HepG2 (cell line): ENCODE measurements around the gene NAT9. TPM values are rescaled to one million over a fixed set of nuclear protein-coding genes. Genes with fewer than 3 reads are reported as not detected.

ENCODE experiments used
- CBX1 ChIP-seq: IDR thresholded peaks from one replicate; pipeline ENCODE4 v1.6.1; 2016; ENCODE audit warnings: antibody characterized with exemption, low read depth
- FOSL1 ChIP-seq: sonication (generic); formaldehyde crosslinking; IDR thresholded peaks from 2 replicates; pipeline ENCODE4 v1.9.0; 2021; ENCODE audit warnings: missing genetic modification reagents, borderline replicate concordance
- GZF1 ChIP-seq: sonication (generic); formaldehyde crosslinking; IDR thresholded peaks from 2 replicates; pipeline ENCODE4 v1.5.1; 2020; ENCODE audit warnings: mild to moderate bottlenecking, missing genetic modification reagents
- IRF9 ChIP-seq: sonication (generic); formaldehyde crosslinking; IDR thresholded peaks from 2 replicates; pipeline ENCODE4 v1.8.0; 2022; ENCODE audit warnings: missing genetic modification reagents, mild to moderate bottlenecking, borderline replicate concordance
- KIAA2018 ChIP-seq: sonication (generic); formaldehyde crosslinking; IDR thresholded peaks from 2 replicates; pipeline ENCODE4 v1.5.0; 2020; ENCODE audit warnings: mild to moderate bottlenecking, missing genetic modification reagents, borderline replicate concordance
- MED1 ChIP-seq: sonication (generic); formaldehyde crosslinking; IDR thresholded peaks from 2 replicates; pipeline ENCODE4 v1.4.0; 2020; ENCODE audit warnings: missing genetic modification reagents
- MEF2D ChIP-seq: sonication (generic); formaldehyde crosslinking; IDR thresholded peaks from 2 replicates; pipeline ENCODE4 v1.5.1; 2020; ENCODE audit warnings: mild to moderate bottlenecking, missing genetic modification reagents
- NR2F1 ChIP-seq, 2 experiments: fragments of 450-650 bp in 1 of 2; formaldehyde crosslinking in 1 of 2; IDR thresholded peaks; 2 replicates each; pipeline versions ENCODE4 v1.5.0 to v1.6.1; 2016 to 2020; ENCODE audit warnings: mild to moderate bottlenecking in 1 of 2, missing compliant biosample characterization in 1 of 2, missing genetic modification reagents in 1 of 2, moderate library complexity in 1 of 2
- NRL ChIP-seq: sonication (generic); formaldehyde crosslinking; IDR thresholded peaks from 2 replicates; pipeline ENCODE4 v1.5.0; 2020; ENCODE audit warnings: missing genetic modification reagents, mild to moderate bottlenecking, moderate library complexity, borderline replicate concordance
- SIX4 ChIP-seq: sonication (generic); formaldehyde crosslinking; IDR thresholded peaks from 2 replicates; pipeline ENCODE4 v1.4.0; 2020; ENCODE audit warnings: missing genetic modification reagents
- SMARCC2 ChIP-seq: fragments of 450-650 bp; IDR thresholded peaks from 2 replicates; pipeline ENCODE4 v1.6.1; 2017; ENCODE audit warnings: antibody characterized with exemption, mild to moderate bottlenecking
- STAT5B ChIP-seq: sonication (generic); formaldehyde crosslinking; IDR thresholded peaks from 2 replicates; pipeline ENCODE4 v1.4.0; 2020; ENCODE audit warnings: missing genetic modification reagents
- TAF1 ChIP-seq: sonication (generic); formaldehyde crosslinking; IDR thresholded peaks from 2 replicates; pipeline ENCODE4 v1.4.0; 2020; ENCODE audit warnings: missing genetic modification reagents
- THYN1 ChIP-seq: sonication (generic); formaldehyde crosslinking; IDR thresholded peaks from 2 replicates; pipeline ENCODE4 v1.8.1; 2023; ENCODE audit warnings: low read depth, mild to moderate bottlenecking, moderate library complexity, missing genetic modification reagents, borderline replicate concordance
- ZFP82 ChIP-seq: sonication (generic); formaldehyde crosslinking; IDR thresholded peaks from 2 replicates; pipeline ENCODE4 v1.5.1; 2020; ENCODE audit warnings: mild to moderate bottlenecking, missing genetic modification reagents, borderline replicate concordance
- ZNF292 ChIP-seq: sonication (generic); formaldehyde crosslinking; IDR thresholded peaks from 2 replicates; pipeline ENCODE4 v1.8.1; 2022; ENCODE audit warnings: mild to moderate bottlenecking, low read depth, missing genetic modification reagents, borderline replicate concordance
- ZNF33A ChIP-seq: sonication (generic); formaldehyde crosslinking; IDR thresholded peaks from 2 replicates; pipeline ENCODE4 v1.5.1; 2020; ENCODE audit warnings: missing genetic modification reagents, mild to moderate bottlenecking, moderate library complexity, borderline replicate concordance
- ZNF496 ChIP-seq: sonication (generic); formaldehyde crosslinking; IDR thresholded peaks from 2 replicates; pipeline ENCODE4 v1.8.1; 2023; ENCODE audit warnings: mild to moderate bottlenecking, moderate library complexity, missing genetic modification reagents; ENCODE audit not compliant: insufficient replicate concordance
- ZNF589 ChIP-seq: sonication (generic); formaldehyde crosslinking; conservative IDR thresholded peaks from 2 replicates; pipeline ENCODE4 v1.8.0; 2022; ENCODE audit warnings: mild to moderate bottlenecking, moderate library complexity, missing genetic modification reagents
- ZNF616 ChIP-seq: sonication (generic); formaldehyde crosslinking; IDR thresholded peaks from 2 replicates; pipeline ENCODE4 v1.5.0; 2020; ENCODE audit warnings: low read depth, mild to moderate bottlenecking, missing genetic modification reagents
- ZNF780A ChIP-seq: sonication (generic); formaldehyde crosslinking; IDR thresholded peaks from 2 replicates; pipeline ENCODE4 v1.8.0; 2022; ENCODE audit warnings: mild to moderate bottlenecking, missing genetic modification reagents, moderate library complexity
- polyA plus RNA-seq, 8 experiments: library from polyadenylated mRNA; depleted of rRNA in 3 of 8; stranded (reverse) in 7 of 8; unstranded in 1 of 8; fragments of >200 nt; fragmentation: Illumina TruSeq in 4 of 8; extraction: Trizol in 4 of 8; gene quantifications; 2 replicates each; pipeline versions ENCODE4 v1.2.1 to v1.2.3, GENCODE V29; 2011 to 2016; ENCODE audit warnings: low read depth in 4 of 8, missing spikeins in 1 of 8, mixed read lengths in 1 of 8; ENCODE audit not compliant: insufficient read depth in 1 of 8
- total RNA-seq, 5 experiments: library from RNA; depleted of rRNA; stranded (reverse); fragments of >200 nt; fragmentation: Illumina TruSeq; extraction: Trizol; gene quantifications; 2 replicates each; pipeline ENCODE4 v1.2.3, GENCODE V29; 2016; ENCODE audit warnings: low read depth in 1 of 5

NAT9 gene
- total and polyA plus RNA-seq, 2 of the 13 experiments (the other 11 are each of a cell fraction or from before 2014, with no cell fraction given) = 39.7 to 44.2 TPM

- 0 out of 2 replicates have a peak, but pooled peaks have one; percentile 26 for TF ChIP-seq GZF1 (CRISPR knock-in tag)
- TF ChIP-seq ZNF780A (CRISPR knock-in tag) = no peak
- peak; percentile 55; the same call in 1 of the 2 replicates for TF ChIP-seq IRF9 (CRISPR knock-in tag)
- peak; percentile 65; the same call in 1 of the 2 replicates for TF ChIP-seq MED1 (CRISPR knock-in tag)
- TF ChIP-seq FOSL1 (CRISPR knock-in tag) = no peak
- no peak for TF ChIP-seq KIAA2018
- no peak for TF ChIP-seq ZNF616 (CRISPR knock-in tag)
- TF ChIP-seq SMARCC2 = no peak
- TF ChIP-seq STAT5B (CRISPR knock-in tag) = no peak
- TF ChIP-seq SIX4 = no peak
- TF ChIP-seq NRL (CRISPR knock-in tag) = peak; percentile 71; the same call in 1 of the 2 replicates
- TF ChIP-seq TAF1 = peak; percentile 43; the same call in 1 of the 2 replicates
- TF ChIP-seq ZFP82 = no peak
- TF ChIP-seq CBX1 = no peak
- TF ChIP-seq MEF2D = no peak
- TF ChIP-seq ZNF589 (CRISPR knock-in tag) = no peak
- TF ChIP-seq ZNF292 = no peak
- TF ChIP-seq ZNF496 = no peak
- peak; percentile 39; the same call in 1 of the 2 replicates for TF ChIP-seq ZNF33A
- TF ChIP-seq THYN1 = no peak
- no peak for TF ChIP-seq NR2F1 (CRISPR knock-in tag; IDR thresholded peaks at IDR 0.05)
Observed at GRCh38 chr17:74770498-74771318, 5.4 kb downstream of the NAT9 start (continued).
